NAMALWA (cell line): Measurements from ENCODE around the gene FHIT.
A peak's percentile ranks its signal among the peaks of the same experiment; 100 is the strongest.

ENCODE experiments used
- DNase-seq: peaks from one replicate; pipeline ENCODE4 v3.0.0-alpha.2; 2015; ENCODE audit warnings: low spot score

The FHIT gene

GRCh38 chr3:60622349-60622748 lies 628.9 kb downstream of the FHIT start:
- DNase-seq = no peak

GRCh38 chr3:60617188-60617587 lies 634.1 kb downstream of the FHIT start:
- DNase-seq = no peak

GRCh38 chr3:60613769-60614303 lies 637.4 kb downstream of the FHIT start:
- no peak for DNase-seq

- DNase-seq = no peak
Measured at GRCh38 chr3:60610441-60611112, 640.7 kb downstream of the FHIT start.

- no peak for DNase-seq
Measured at GRCh38 chr3:60609446-60609845, 641.8 kb downstream of the FHIT start.

GRCh38 chr3:60603860-60604259 lies 647.4 kb downstream of the FHIT start:
- no peak for DNase-seq

- DNase-seq = no peak
Measured at GRCh38 chr3:60600848-60601247, 650.4 kb downstream of the FHIT start.

- no peak for DNase-seq
Measured at GRCh38 chr3:60599586-60599985, 651.7 kb downstream of the FHIT start.

GRCh38 chr3:60598671-60599070 lies 652.6 kb downstream of the FHIT start:
- no peak for DNase-seq

GRCh38 chr3:60594025-60594424 lies 657.2 kb downstream of the FHIT start:
- no peak for DNase-seq

- DNase-seq = no peak
Measured at GRCh38 chr3:60591267-60591666, 660.0 kb downstream of the FHIT start.

GRCh38 chr3:60588806-60589205 lies 662.4 kb downstream of the FHIT start:
- no peak for DNase-seq

- peak; percentile 2 for DNase-seq
Measured at GRCh38 chr3:60585918-60586317, 665.3 kb downstream of the FHIT start.

- DNase-seq = no peak
Measured at GRCh38 chr3:60584250-60584649, 667.0 kb downstream of the FHIT start.

GRCh38 chr3:60582288-60582687 lies 669.0 kb downstream of the FHIT start:
- no peak for DNase-seq

- no peak for DNase-seq
Measured at GRCh38 chr3:60580809-60581208, 670.4 kb downstream of the FHIT start.

GRCh38 chr3:60579734-60580133 lies 671.5 kb downstream of the FHIT start:
- DNase-seq = no peak

- no peak for DNase-seq
Measured at GRCh38 chr3:60578936-60579335, 672.3 kb downstream of the FHIT start.

- DNase-seq = no peak
Measured at GRCh38 chr3:60577601-60578000, 673.7 kb downstream of the FHIT start.

GRCh38 chr3:60575718-60576272 lies 675.5 kb downstream of the FHIT start:
- no peak for DNase-seq

GRCh38 chr3:60574046-60574769 lies 677.0 kb downstream of the FHIT start:
- no peak for DNase-seq

GRCh38 chr3:60573494-60573893 lies 677.8 kb downstream of the FHIT start:
- no peak for DNase-seq

- no peak for DNase-seq
Measured at GRCh38 chr3:60571511-60571910, 679.7 kb downstream of the FHIT start.
